ENCODE data around the gene FAHD2B.
A peak's percentile ranks its signal among the peaks of the same experiment; 100 is the strongest.
"Not testable (repeated sequence)": the region's sequence is repeated elsewhere in the genome, so short reads cannot be mapped to it uniquely, and the experiment has no call there.

Gene FAHD2B

DNA sequence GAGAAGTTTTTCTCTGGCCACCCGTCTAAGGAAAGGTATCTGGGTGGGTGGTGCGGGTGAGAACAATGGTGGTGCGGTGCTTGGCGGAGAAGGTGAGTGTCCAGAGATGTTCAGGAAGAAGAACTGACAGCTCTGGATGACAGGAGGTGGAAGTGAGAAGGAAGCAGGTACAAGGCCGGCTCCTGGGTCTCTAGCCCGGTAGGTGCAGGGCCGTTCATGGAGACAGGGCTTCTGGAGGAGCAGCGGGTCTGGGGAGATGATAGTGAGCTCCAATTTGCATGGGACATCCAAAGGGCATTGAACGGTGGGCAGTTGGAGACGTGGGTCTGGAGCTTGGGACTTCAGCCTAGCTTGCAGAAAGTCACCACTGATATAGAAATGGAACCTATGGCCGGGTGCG, 979 bp upstream of the FAHD2B start:
- Histone ChIP-seq H3K4me3 (ENCODE audit: low read depth in 1 of 2, low read length in 1 of 2) (no peak overlapping the region), H3K9me3 (no peaks in the 10 kb centered on the region), H3K27ac (no peak overlapping the region), H3K36me3 (no peaks in the 10 kb centered on the region), H3K4me1 (ENCODE audit: control insufficient read depth in 1 of 2, insufficient read depth in 1 of 2, low read depth in 1 of 2, low read length in 1 of 2) (peaks cover 5% of the 10 kb centered on the region in 2 experiments), H3K27me3 (peaks cover 37% of the 10 kb centered on the region)
- TF ChIP-seq, protein P1, sequence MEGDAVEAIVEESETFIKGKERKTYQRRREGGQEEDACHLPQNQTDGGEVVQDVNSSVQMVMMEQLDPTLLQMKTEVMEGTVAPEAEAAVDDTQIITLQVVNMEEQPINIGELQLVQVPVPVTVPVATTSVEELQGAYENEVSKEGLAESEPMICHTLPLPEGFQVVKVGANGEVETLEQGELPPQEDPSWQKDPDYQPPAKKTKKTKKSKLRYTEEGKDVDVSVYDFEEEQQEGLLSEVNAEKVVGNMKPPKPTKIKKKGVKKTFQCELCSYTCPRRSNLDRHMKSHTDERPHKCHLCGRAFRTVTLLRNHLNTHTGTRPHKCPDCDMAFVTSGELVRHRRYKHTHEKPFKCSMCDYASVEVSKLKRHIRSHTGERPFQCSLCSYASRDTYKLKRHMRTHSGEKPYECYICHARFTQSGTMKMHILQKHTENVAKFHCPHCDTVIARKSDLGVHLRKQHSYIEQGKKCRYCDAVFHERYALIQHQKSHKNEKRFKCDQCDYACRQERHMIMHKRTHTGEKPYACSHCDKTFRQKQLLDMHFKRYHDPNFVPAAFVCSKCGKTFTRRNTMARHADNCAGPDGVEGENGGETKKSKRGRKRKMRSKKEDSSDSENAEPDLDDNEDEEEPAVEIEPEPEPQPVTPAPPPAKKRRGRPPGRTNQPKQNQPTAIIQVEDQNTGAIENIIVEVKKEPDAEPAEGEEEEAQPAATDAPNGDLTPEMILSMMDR (IDR thresholded peaks at IDR 0.05) = no peak

DNA sequence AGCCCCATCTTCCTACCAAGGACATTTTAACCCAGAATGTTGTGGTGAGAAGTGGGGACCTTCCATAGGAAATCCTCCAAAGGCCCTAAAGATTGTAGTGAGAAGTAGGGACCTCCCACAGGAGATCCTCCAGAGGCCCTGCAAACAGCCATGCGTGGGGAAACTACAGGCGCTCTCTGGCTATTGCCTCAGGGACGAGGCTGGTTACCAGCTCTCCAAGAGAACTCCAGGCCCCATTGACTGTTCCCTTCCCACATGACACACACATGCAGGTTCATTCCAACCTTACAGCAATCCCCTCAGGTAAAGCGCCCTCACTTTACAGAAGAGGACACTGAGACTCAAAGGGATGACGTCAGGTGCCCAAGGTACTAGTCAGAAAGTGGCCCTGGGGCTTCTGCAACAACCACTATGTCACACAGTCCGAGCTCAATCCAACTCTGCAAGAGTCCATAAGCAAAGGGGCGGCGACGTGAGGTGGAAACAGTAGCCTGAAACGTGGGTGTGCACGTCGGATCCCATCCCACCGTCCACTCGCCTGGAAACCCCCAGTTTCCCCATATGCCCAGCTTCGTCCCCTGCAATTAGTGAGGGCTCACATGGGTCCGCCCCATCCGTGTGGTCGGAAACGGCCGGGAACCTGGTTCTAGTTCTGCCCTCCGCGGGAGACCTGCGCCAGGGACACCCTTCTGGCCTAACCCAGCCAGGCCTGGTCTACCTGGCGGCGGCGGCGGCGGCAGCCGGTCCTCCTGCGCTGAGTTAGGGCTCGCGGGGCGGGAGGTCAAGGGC, 505 bp downstream of the FAHD2B start:
- H3K4me1 ChIP-seq (ENCODE audit: control insufficient read depth in 1 of 2, insufficient read depth in 1 of 2, low read depth in 1 of 2, low read length in 1 of 2); H3K36me3 ChIP-seq; H3K9me3 ChIP-seq; H3K27ac ChIP-seq: not testable (repeated sequence)
- Histone ChIP-seq H3K4me3 (ENCODE audit: low read depth in 1 of 2, low read length in 1 of 2) (peak overlapping the region in 1 of 2 experiments; percentile 40), H3K27me3 (peaks cover 37% of the 10 kb centered on the region)

DNA sequence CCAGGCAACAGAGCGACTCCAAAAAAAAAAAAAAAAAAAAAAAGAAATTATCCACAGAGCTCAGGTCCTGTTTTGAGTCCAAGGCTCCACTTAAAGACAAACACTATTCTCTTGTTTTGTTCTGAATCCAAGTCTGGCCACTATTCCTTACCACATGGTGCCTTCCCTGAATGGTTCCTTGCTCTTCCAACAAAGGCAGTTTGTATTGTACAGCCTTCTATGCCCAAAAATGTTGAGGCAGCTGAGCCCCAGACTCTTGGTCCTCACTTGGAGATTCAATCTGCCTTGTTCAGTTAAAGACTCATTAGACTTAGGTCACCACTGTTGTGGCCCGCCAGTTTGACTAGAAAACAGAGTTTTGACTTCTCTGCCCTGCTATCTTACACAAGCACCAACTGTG, 1.7 kb downstream of the FAHD2B start:
- not testable (repeated sequence) for H3K4me3 ChIP-seq (ENCODE audit: low read depth in 1 of 2, low read length in 1 of 2); H3K9me3 ChIP-seq; H3K36me3 ChIP-seq; H3K4me1 ChIP-seq (ENCODE audit: control insufficient read depth in 1 of 2, insufficient read depth in 1 of 2, low read depth in 1 of 2, low read length in 1 of 2); H3K27ac ChIP-seq
- peaks cover 33% of the 10 kb centered on the region for H3K27me3 ChIP-seq

DNA sequence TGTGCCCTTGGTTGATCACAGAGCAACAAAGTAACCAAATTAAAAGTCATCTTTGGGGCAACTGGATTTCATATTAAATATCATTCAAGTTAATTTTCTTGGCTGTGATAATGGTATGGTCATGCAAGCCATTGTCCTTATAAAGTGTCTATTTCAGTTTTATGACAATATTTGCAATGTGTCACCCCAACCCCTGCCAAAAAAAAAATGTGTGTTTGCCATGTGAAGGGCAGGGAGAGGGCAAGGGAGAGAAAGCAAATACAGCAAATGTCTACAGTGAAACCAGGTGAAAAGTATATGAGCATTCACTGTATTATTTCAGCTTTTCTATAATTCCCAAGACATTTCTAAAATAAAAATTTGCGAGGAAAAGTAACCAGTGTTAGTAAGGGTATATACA, 6.0 kb downstream of the FAHD2B start:
- not testable (repeated sequence) for H3K4me3 ChIP-seq (ENCODE audit: low read depth in 1 of 2, low read length in 1 of 2); H3K27ac ChIP-seq; H3K27me3 ChIP-seq; H3K36me3 ChIP-seq; H3K9me3 ChIP-seq; H3K4me1 ChIP-seq (ENCODE audit: control insufficient read depth in 1 of 2, insufficient read depth in 1 of 2, low read depth in 1 of 2, low read length in 1 of 2)

DNA sequence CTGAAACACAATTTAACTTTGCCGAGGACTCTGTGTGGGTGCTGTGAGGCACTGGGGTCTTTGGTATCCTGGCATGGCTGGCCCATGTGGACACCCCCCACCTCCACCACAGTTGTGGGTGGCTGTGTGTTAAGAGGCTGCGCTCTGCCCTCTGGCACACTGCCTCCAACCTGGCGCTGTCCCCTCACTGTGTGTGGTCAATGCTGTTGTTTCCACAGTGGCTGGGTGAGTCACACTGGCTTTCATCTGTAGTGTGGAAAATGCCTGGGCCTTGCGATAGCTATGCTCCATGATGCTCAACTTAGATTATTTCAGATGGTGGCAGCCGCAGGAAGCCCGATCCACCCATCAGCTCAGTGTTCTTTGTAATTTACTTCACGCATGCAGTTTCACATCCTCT, 9.6 kb downstream of the FAHD2B start:
- H3K4me1 ChIP-seq (ENCODE audit: control insufficient read depth in 1 of 2, insufficient read depth in 1 of 2, low read depth in 1 of 2, low read length in 1 of 2); H3K27ac ChIP-seq; H3K36me3 ChIP-seq; H3K27me3 ChIP-seq; H3K9me3 ChIP-seq; H3K4me3 ChIP-seq (ENCODE audit: low read depth in 1 of 2, low read length in 1 of 2): not testable (repeated sequence)

DNA sequence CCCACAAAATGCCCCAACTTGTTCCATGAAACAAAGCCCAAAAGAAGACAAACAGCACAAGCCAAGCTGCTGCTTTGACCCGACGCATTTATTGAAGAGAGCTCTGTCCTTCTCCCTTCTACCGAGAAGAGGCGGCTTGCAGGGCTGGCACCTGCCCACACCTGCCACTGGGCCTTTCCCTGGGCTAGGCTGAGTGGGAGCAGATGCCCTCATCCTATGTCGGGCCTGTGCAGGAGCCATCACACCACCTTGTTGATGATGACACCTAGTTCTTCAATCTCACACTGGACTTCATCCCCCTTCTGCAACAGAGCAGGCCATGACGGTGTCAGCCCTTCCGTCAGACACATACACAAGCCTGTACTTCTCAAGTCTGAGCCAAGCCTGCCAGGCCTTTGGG, 11.2 kb downstream of the FAHD2B start:
- not testable (repeated sequence) for H3K36me3 ChIP-seq

DNA sequence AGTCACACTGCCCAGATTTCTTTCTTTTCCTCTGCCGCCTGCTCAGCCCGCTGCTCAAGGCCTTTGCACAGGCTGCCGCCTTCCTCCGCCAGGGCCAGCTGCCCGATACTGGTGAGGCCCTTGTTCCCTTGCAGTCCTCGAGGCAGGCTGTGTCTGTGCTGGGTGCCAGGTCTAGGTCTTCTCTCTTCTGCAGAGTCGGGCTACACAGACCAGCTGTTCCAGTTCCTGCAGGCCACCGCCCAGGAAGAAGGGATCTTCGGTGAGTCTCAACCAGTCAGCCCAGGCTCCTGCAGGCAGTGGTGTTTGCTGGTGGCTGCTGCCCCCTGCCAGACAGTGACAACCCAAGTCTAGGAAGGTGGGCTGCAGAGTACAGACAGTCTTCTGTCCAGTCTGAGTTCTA, 12.5 kb downstream of the FAHD2B start:
- H3K36me3 ChIP-seq; H3K4me1 ChIP-seq (ENCODE audit: control insufficient read depth in 1 of 2, insufficient read depth in 1 of 2, low read depth in 1 of 2, low read length in 1 of 2); H3K9me3 ChIP-seq; H3K4me3 ChIP-seq (ENCODE audit: low read depth in 1 of 2, low read length in 1 of 2); H3K27ac ChIP-seq; H3K27me3 ChIP-seq: not testable (repeated sequence)

More for the DNA sequence above, 11.2 kb downstream of the FAHD2B start:
- H3K9me3 ChIP-seq; H3K27ac ChIP-seq; H3K27me3 ChIP-seq; H3K4me1 ChIP-seq (ENCODE audit: control insufficient read depth in 1 of 2, insufficient read depth in 1 of 2, low read depth in 1 of 2, low read length in 1 of 2); H3K4me3 ChIP-seq (ENCODE audit: low read depth in 1 of 2, low read length in 1 of 2): not testable (repeated sequence)

DNA sequence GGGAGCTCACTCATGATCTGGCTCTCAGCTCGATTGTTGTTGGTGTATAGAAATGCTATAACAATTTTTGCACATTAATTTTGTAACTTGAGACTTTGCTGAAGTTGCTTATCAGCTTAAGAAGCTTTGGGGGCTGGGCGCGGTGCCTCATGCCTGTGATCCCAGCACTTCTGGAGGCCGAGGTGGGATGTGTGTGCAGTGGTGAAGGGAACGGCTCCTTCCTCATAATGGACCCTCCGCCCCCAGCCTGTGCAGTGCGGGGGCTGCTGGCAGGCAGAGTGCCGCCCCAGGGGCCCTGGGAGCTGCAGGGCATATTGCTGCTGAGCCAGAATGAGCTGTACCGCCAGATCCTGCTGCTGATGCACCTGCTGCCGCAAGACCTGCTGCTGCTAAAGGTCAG, 13.8 kb downstream of the FAHD2B start:
- not testable (repeated sequence) for H3K9me3 ChIP-seq; H3K4me1 ChIP-seq (ENCODE audit: control insufficient read depth in 1 of 2, insufficient read depth in 1 of 2, low read depth in 1 of 2, low read length in 1 of 2); H3K4me3 ChIP-seq (ENCODE audit: low read depth in 1 of 2, low read length in 1 of 2); H3K27ac ChIP-seq; H3K36me3 ChIP-seq; H3K27me3 ChIP-seq

DNA sequence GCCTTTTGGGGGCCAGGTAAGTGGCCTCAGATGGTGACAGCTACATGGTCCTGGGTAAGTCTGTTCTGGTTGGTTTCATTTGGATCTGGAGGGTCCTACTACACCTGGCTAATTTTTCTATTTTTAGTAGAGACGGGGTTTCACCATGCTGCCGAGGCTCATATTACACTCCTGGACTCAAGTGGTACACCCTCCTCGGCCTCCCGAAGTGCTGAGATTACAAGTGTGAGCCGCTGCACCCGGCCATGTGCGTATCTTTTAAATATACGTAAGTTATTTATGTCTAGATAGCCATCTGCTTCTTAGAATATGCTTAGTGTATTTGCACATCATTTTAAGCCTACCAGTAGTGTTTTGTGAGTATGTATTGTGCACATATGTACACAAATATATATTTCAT, 17.5 kb downstream of the FAHD2B start:
- H3K4me3 ChIP-seq (ENCODE audit: low read depth in 1 of 2, low read length in 1 of 2); H3K36me3 ChIP-seq; H3K27me3 ChIP-seq; H3K4me1 ChIP-seq (ENCODE audit: control insufficient read depth in 1 of 2, insufficient read depth in 1 of 2, low read depth in 1 of 2, low read length in 1 of 2); H3K9me3 ChIP-seq; H3K27ac ChIP-seq: not testable (repeated sequence)

DNA sequence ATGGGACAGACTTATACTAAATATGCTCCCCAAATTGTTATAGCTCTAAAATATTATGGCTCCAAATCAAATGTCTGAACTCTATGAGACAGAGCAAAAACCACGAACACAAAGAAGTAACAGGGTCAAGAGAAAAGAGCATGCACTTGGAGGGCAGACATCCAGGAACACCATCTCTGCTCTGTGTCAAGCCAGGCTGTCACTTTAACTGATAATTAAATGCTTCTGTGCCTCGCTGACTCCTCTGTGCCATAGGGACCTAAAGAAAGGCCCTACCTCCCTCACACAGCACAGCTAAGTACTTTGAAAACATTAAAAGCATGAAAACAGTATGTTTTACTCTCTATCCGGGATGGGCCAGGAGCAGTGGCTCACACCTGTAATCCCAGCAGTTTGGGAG, 23.8 kb downstream of the FAHD2B start:
- not testable (repeated sequence) for H3K9me3 ChIP-seq; H3K27ac ChIP-seq; H3K4me1 ChIP-seq (ENCODE audit: control insufficient read depth in 1 of 2, insufficient read depth in 1 of 2, low read depth in 1 of 2, low read length in 1 of 2); H3K4me3 ChIP-seq (ENCODE audit: low read depth in 1 of 2, low read length in 1 of 2); H3K36me3 ChIP-seq
- H3K27me3 ChIP-seq = peaks cover 15% of the 10 kb centered on the region

DNA sequence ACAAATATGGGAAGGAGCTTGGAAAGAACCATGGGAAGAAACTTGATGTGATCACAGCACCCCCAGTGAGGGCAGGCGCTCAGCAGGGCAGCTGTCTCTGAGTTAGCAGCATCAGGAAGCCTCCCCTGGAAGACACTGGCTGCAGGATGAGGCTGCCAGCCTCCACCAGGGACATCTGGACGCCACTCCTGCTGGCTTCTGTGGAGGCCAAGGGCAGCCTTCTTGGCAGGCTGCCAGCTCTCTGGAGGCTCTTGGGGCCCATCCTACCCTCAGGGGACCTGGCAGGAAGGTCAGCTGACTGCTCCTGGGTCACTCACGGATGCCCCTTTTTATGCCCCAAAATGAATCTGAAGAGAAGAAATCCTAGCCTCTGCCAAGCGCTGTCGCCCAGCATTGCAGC, 26.0 kb downstream of the FAHD2B start:
- not testable (repeated sequence) for H3K9me3 ChIP-seq; H3K27ac ChIP-seq; H3K4me1 ChIP-seq (ENCODE audit: control insufficient read depth in 1 of 2, insufficient read depth in 1 of 2, low read depth in 1 of 2, low read length in 1 of 2); H3K36me3 ChIP-seq; H3K4me3 ChIP-seq (ENCODE audit: low read depth in 1 of 2, low read length in 1 of 2)
- H3K27me3 ChIP-seq = peaks cover 17% of the 10 kb centered on the region

All from neutrophil (primary cell).